ENCODE data around the gene CELSR1.

GRCh38 chr22:46368422-46368821 lies 169.0 kb downstream of the CELSR1 start:
- no peak for TF ChIP-seq POLR2A (IDR thresholded peaks at IDR 0.05)
- TF ChIP-seq CTCF (IDR thresholded peaks at IDR 0.05) = no peak

Data from lower leg skin (tissue), 3 donors.